WI38 (cell line): Measurements from ENCODE around the gene PARD3B.

Experiments used
- H3K4me3 ChIP-seq: 2 replicates; pipeline ENCODE4 v1.5.1; 2011; ENCODE audit warnings: low read depth, mild to moderate bottlenecking, control low read depth, low read length
- TF ChIP-seq, protein P1 (sequence below): IDR thresholded peaks from 2 replicates; pipeline ENCODE4 v1.5.1; 2012; ENCODE audit warnings: low read depth, mild to moderate bottlenecking, control low read depth, low read length

PARD3B gene

DNA sequence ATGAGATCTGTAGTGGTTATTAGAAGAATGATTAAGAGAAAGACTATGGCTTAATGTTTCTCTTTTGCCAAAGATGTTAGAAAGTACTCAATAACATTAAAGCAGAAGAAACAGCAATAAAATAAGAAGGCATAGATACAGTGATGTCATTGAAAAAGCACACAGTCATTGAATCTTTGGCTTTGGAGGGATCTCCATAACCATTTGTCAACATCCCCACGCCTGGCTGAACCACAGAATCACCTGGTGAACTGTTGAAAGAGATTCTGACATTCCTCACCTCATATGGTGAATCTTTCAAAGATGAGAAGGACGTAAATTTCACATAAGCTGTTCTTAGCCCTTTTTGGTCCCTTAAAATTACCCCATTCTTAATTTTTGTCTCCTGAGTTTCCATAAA lies 812.5 kb downstream of the PARD3B start:
- TF ChIP-seq, protein P1, sequence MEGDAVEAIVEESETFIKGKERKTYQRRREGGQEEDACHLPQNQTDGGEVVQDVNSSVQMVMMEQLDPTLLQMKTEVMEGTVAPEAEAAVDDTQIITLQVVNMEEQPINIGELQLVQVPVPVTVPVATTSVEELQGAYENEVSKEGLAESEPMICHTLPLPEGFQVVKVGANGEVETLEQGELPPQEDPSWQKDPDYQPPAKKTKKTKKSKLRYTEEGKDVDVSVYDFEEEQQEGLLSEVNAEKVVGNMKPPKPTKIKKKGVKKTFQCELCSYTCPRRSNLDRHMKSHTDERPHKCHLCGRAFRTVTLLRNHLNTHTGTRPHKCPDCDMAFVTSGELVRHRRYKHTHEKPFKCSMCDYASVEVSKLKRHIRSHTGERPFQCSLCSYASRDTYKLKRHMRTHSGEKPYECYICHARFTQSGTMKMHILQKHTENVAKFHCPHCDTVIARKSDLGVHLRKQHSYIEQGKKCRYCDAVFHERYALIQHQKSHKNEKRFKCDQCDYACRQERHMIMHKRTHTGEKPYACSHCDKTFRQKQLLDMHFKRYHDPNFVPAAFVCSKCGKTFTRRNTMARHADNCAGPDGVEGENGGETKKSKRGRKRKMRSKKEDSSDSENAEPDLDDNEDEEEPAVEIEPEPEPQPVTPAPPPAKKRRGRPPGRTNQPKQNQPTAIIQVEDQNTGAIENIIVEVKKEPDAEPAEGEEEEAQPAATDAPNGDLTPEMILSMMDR, result no peak
- H3K4me3 ChIP-seq, result no peak overlapping the region

GRCh38 chr2:205358351-205358815 lies 813.1 kb downstream of the PARD3B start:
- no peak overlapping the region for H3K4me3 ChIP-seq
- TF ChIP-seq, protein P1, result no peak

DNA sequence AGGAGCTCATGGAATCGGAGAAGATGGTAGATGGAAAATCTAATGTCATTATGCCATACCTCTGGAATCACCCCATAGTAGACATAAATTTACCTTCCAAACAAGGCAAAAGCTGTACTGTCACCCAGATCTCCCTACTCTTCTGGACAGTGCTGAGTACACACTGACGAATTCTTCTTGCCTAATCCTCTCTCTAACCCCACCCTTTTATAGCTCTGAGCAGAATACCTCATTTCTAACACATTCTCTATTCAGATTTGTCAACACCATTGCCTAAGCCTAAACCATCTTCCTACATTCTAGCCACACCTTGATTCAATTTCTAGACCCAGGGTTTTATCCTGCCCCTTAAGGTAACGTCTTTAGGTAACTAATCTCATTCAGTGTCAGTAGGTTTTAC lies 816.0 kb downstream of the PARD3B start:
- TF ChIP-seq, protein P1, result no peak
- no peak overlapping the region for H3K4me3 ChIP-seq

GRCh38 chr2:205361970-205362369 lies 816.7 kb downstream of the PARD3B start:
- TF ChIP-seq, protein P1, result no peak
- H3K4me3 ChIP-seq, result no peak overlapping the region

DNA sequence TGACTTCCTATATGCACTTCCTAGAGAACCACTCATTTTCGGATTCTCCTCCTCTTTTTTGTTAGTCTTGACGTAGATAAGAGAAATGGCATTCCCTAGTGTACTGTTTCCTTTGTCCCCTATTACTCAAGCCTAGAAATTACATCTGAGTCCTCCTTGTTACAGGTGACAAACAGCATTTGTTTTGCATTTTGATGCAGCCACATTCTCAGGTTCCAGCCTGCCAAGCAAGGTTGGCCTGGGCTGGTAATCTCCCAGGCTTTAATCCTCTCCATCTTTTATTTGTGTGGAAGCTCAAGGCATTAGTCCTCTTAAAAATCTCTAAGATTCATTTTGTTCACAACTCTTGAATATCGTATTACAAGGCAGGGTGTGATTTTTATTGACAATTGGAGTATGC lies 819.0 kb downstream of the PARD3B start:
- H3K4me3 ChIP-seq, result no peak overlapping the region
- TF ChIP-seq, protein P1, result no peak

GRCh38 chr2:205366336-205367060 lies 821.2 kb downstream of the PARD3B start:
- TF ChIP-seq, protein P1, result no peak
- no peak overlapping the region for H3K4me3 ChIP-seq

DNA sequence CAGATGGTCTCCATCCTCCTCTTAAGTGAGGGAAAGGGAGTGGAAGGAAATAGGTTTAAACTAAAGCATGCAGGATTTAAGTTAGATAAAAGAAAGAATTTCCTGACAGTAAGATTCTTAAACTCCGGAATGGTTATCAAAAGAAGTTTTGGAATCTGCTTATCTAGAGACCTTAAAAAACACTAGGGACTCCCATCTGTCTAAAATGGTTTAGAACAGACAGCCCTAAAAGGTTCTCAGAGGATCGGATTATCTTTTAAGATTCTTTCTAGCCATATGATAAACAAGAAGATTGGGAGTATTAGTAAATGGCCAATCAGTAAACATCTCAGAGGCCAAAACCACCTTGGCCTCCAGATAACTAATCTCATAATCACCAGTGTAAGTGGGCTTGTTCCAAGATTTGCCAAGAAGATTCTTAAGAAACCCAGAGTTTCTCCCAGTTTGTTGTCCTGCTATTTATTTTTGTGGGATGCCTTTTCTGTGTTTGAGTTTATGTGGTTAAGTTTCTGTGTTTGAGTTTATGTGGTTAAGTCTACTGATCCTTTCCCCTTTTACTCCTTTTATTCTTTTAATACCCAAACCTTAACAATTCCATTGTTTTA lies 822.2 kb downstream of the PARD3B start:
- H3K4me3 ChIP-seq, result no peak overlapping the region
- TF ChIP-seq, protein P1, result no peak
